ENCODE results near the gene JPH2. TPM values are rescaled to one million over a fixed set of nuclear protein-coding genes. Genes with fewer than 3 reads are reported as not detected.
A peak's percentile ranks its signal among the peaks of the same experiment; 100 is the strongest.

Gene JPH2
- total RNA-seq, 1 donor from 2014 or later, result 14.2 TPM

GRCh38 chr20:44159711-44160110 is 27.3 kb downstream of the JPH2 start:
- no peak for DNase-seq (ENCODE audit: extremely low spot score, unreplicated experiment)

GRCh38 chr20:44159125-44159524 is 27.9 kb downstream of the JPH2 start:
- Mint-ChIP-seq H3K4me3 (ENCODE audit: unreplicated experiment) (no peak overlapping the region), H3K27me3 (ENCODE audit: unreplicated experiment) (no peaks in the 10 kb centered on the region), H3K4me1 (ENCODE audit: unreplicated experiment) (peaks cover 13% of the 10 kb centered on the region), H3K27ac (ENCODE audit: unreplicated experiment) (no peak overlapping the region), H3K36me3 (ENCODE audit: unreplicated experiment) (peaks cover 7% of the 10 kb centered on the region), H3K9me3 (ENCODE audit: unreplicated experiment) (peaks cover 3% of the 10 kb centered on the region)
- no peak for DNase-seq (ENCODE audit: extremely low spot score, unreplicated experiment)
- no peak for TF ChIP-seq CTCF (IDR thresholded peaks at IDR 0.05)

More at GRCh38 chr20:44159711-44160110, 27.3 kb downstream of the JPH2 start:
- H3K9me3 Mint-ChIP-seq (ENCODE audit: unreplicated experiment), result peaks cover 3% of the 10 kb centered on the region
- no peak overlapping the region for H3K27ac Mint-ChIP-seq (ENCODE audit: unreplicated experiment)
- no peaks in the 10 kb centered on the region for H3K27me3 Mint-ChIP-seq (ENCODE audit: unreplicated experiment)
- H3K4me1 Mint-ChIP-seq (ENCODE audit: unreplicated experiment), result peaks cover 14% of the 10 kb centered on the region
- TF ChIP-seq CTCF (IDR thresholded peaks at IDR 0.05), result no peak
- no peak overlapping the region for H3K4me3 Mint-ChIP-seq (ENCODE audit: unreplicated experiment)
- peaks cover 7% of the 10 kb centered on the region for H3K36me3 Mint-ChIP-seq (ENCODE audit: unreplicated experiment)

GRCh38 chr20:44157061-44157460 is 29.9 kb downstream of the JPH2 start:
- peaks cover 7% of the 10 kb centered on the region for H3K36me3 Mint-ChIP-seq (ENCODE audit: unreplicated experiment)
- H3K9me3 Mint-ChIP-seq (ENCODE audit: unreplicated experiment), result no peaks in the 10 kb centered on the region
- H3K4me3 Mint-ChIP-seq (ENCODE audit: unreplicated experiment), result no peak overlapping the region
- DNase-seq (ENCODE audit: extremely low spot score, unreplicated experiment), result no peak
- peaks cover 31% of the 10 kb centered on the region for H3K4me1 Mint-ChIP-seq (ENCODE audit: unreplicated experiment)
- TF ChIP-seq CTCF (IDR thresholded peaks at IDR 0.05), result no peak
- no peaks in the 10 kb centered on the region for H3K27me3 Mint-ChIP-seq (ENCODE audit: unreplicated experiment)
- H3K27ac Mint-ChIP-seq (ENCODE audit: unreplicated experiment), result no peak overlapping the region

GRCh38 chr20:44154521-44155001 is 32.4 kb downstream of the JPH2 start:
- H3K36me3 Mint-ChIP-seq (ENCODE audit: unreplicated experiment), result peaks cover 7% of the 10 kb centered on the region
- no peaks in the 10 kb centered on the region for H3K27me3 Mint-ChIP-seq (ENCODE audit: unreplicated experiment)
- H3K4me3 Mint-ChIP-seq (ENCODE audit: unreplicated experiment), result no peak overlapping the region
- H3K9me3 Mint-ChIP-seq (ENCODE audit: unreplicated experiment), result no peaks in the 10 kb centered on the region
- TF ChIP-seq CTCF (IDR thresholded peaks at IDR 0.05), result no peak
- no peak for DNase-seq (ENCODE audit: extremely low spot score, unreplicated experiment)
- H3K27ac Mint-ChIP-seq (ENCODE audit: unreplicated experiment), result peak overlapping the region; percentile 92
- peaks cover 38% of the 10 kb centered on the region for H3K4me1 Mint-ChIP-seq (ENCODE audit: unreplicated experiment)

DNA sequence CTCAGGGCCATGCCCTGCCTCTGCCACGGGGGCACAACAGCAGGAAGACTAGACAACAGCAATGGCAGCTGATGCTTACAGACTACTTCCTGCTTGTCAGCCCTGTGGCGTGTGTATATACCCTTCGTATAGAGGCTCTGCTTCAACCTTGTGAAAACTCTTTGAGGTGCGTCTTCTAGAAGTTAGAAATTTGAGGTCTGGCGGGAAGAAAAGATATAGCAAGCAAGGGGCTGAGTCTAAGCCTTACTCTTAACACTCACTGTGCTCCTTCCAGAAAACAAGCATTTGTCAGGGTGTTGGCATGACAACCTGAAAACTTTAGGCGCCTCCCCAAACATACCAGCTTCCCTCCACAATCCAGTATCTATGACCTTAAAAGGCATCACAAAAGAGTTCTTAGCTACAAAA is 33.3 kb downstream of the JPH2 start:
- Mint-ChIP-seq H3K27ac (ENCODE audit: unreplicated experiment) (peak overlapping the region; percentile 92), H3K4me3 (ENCODE audit: unreplicated experiment) (no peak overlapping the region), H3K4me1 (ENCODE audit: unreplicated experiment) (peaks cover 38% of the 10 kb centered on the region), H3K9me3 (ENCODE audit: unreplicated experiment) (no peaks in the 10 kb centered on the region), H3K36me3 (ENCODE audit: unreplicated experiment) (peaks cover 8% of the 10 kb centered on the region), H3K27me3 (ENCODE audit: unreplicated experiment) (no peaks in the 10 kb centered on the region)
- no peak for TF ChIP-seq CTCF (IDR thresholded peaks at IDR 0.05)
- no peak for DNase-seq (ENCODE audit: extremely low spot score, unreplicated experiment)
